NCI-H526 (cell line): ENCODE measurements around the gene IL17RC.
A peak's percentile ranks its signal among the peaks of the same experiment; 100 is the strongest.
"Not testable (repeated sequence)": the region's sequence is repeated elsewhere in the genome, so short reads cannot be mapped to it uniquely, and the experiment has no call there.

Source experiments
- DNase-seq, 2 experiments: peaks; one replicate each; lab custom pipeline; 2025; lab: John Stamatoyannopoulos, UW

The IL17RC gene

GRCh38 chr3:9895715-9896114 lies 21.2 kb upstream of the IL17RC start:
- not testable (repeated sequence) for DNase-seq

GRCh38 chr3:9896755-9897407 lies 20.0 kb upstream of the IL17RC start:
- DNase-seq: not testable (repeated sequence)

GRCh38 chr3:9897408-9898372 lies 19.2 kb upstream of the IL17RC start:
- DNase-seq: no peak

- no peak for DNase-seq
Observed at GRCh38 chr3:9898467-9899241, 18.2 kb upstream of the IL17RC start.

- DNase-seq: no peak
Observed at GRCh38 chr3:9899289-9899791, 17.6 kb upstream of the IL17RC start.

- not testable (repeated sequence) for DNase-seq
Observed at GRCh38 chr3:9900965-9901415, 15.9 kb upstream of the IL17RC start.

- DNase-seq: no peak
Observed at GRCh38 chr3:9901967-9902366, 14.9 kb upstream of the IL17RC start.

GRCh38 chr3:9902372-9903237 lies 14.3 kb upstream of the IL17RC start, which contains the start of gene IL17RE:
IL17RE (plus strand) TSS chr3:9902848; CDS start chr3:9902933, 85 bp downstream.
- DNase-seq: peak in 1 of 2 experiments; percentile 3

GRCh38 chr3:9903238-9903624 lies 13.7 kb upstream of the IL17RC start:
- no peak for DNase-seq

- no peak for DNase-seq
Observed at GRCh38 chr3:9903904-9904303, 13.0 kb upstream of the IL17RC start.

GRCh38 chr3:9906480-9906879 lies 10.4 kb upstream of the IL17RC start:
- DNase-seq: no peak

- DNase-seq: no peak
Observed at GRCh38 chr3:9908286-9908685, 8.6 kb upstream of the IL17RC start.

- no peak for DNase-seq
Observed at GRCh38 chr3:9909221-9910013, 7.5 kb upstream of the IL17RC start.

- DNase-seq: no peak
Observed at GRCh38 chr3:9911863-9912262, 5.0 kb upstream of the IL17RC start.

- DNase-seq: no peak
Observed at GRCh38 chr3:9912294-9912935, 4.5 kb upstream of the IL17RC start.

GRCh38 chr3:9913601-9914000 lies 3.3 kb upstream of the IL17RC start:
- peak in 1 of 2 experiments; percentile 14 for DNase-seq

- DNase-seq: no peak
Observed at GRCh38 chr3:9914011-9914410, 2.9 kb upstream of the IL17RC start.

GRCh38 chr3:9914559-9915253 lies 2.2 kb upstream of the IL17RC start:
- no peak for DNase-seq
